OCI-LY1 (cell line): ENCODE measurements around the gene AK3.

Source experiments
- CTCF ChIP-seq: fragments of 200-600 bp; sonication (generic), shearing (Covaris generic); IDR thresholded peaks from 2 replicates; pipeline ENCODE4 v1.5.1; 2017; ENCODE audit warnings: mild to moderate bottlenecking, antibody characterized with exemption, low read length, moderate library complexity, mixed read lengths
- EZH2 ChIP-seq: fragments of 200-600 bp; sonication (generic), shearing (Covaris generic); IDR thresholded peaks from 2 replicates; pipeline ENCODE4 v1.8.0; 2017; ENCODE audit warnings: borderline replicate concordance, mixed run types, mild to moderate bottlenecking, antibody characterized with exemption, low read length, moderate library complexity, mixed read lengths

DNA sequence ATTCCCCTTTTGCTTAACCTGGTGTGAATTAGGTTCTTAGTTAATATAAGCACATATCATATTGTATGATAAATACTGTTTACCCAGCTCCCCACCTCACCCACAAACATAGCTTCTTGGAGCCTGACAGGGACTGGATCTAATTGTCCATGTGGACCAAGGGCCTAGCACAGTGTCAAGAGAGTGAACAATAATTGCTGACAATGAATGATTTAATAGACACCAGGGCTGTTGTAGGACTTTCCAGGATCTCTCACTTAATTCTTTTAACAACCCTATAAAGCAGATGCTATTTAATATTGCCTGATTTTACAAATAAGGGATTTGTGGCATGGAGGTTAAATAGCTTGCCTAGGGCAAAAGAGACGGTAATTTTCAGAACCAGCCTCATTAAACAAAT, 24.8 kb downstream of the AK3 start:
- TF ChIP-seq CTCF (no peak), EZH2 (no peak)
